ENCODE data around the gene ATP9B.

ATP9B gene

DNA sequence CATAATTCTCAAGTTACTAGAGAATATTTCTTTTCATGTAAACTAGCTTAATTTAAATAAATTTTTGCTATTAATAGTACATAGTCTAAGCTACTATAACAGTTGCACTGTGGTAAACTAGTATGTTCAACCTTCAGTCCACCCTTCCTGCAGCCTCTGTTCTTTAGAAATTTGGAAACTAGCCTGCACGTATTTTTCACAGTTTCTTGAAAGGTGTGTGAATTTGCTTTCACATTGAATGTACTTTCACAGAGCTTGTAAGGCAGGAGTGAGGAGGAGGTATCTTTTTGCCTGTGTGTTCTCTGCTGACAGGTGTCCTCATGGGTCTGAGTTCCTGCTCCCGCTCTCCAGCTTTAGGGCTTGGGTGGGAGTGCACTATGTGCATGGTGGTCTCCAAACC lies 117.5 kb downstream of the ATP9B start:
- TF ChIP-seq CTCF (IDR thresholded peaks at IDR 0.05; ENCODE audit: extremely low read depth, insufficient read depth, missing control alignments): no peak
- in situ Hi-C loops (cut with MboI; ENCODE audit: low pct_unique_long_range_greater_than_20kb, low sequenced_read_pairs, unreplicated experiment): no loop called here
- no peak for DNase-seq (ENCODE audit: low spot score)

GRCh38 chr18:79187532-79188277 lies 118.5 kb downstream of the ATP9B start:
- no peak for DNase-seq (ENCODE audit: low spot score)
- in situ Hi-C loops (cut with MboI; ENCODE audit: low pct_unique_long_range_greater_than_20kb, low sequenced_read_pairs, unreplicated experiment): no loop called here
- no peak for TF ChIP-seq CTCF (IDR thresholded peaks at IDR 0.05; ENCODE audit: extremely low read depth, insufficient read depth, missing control alignments)

DNA sequence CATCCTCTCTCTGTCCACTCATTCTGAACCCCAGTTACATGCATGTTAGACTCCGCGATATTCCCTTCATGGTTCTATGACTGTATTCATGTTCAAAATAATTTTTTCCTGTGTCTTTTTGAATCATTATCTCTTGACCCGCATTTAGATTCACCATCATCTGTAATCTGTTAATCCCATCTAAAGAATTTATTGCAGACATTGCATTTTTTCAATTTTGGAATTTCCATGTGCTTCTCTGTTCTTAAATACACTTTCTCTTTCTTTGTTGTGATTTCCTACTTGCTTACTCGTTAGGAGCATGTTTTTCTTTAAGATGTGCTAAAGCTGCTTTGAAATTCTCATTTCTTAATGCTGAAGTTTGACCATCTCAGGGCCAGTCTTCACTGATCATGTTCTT lies 122.2 kb downstream of the ATP9B start:
- DNase-seq (ENCODE audit: low spot score): no peak
- in situ Hi-C loops (cut with MboI; ENCODE audit: low pct_unique_long_range_greater_than_20kb, low sequenced_read_pairs, unreplicated experiment): no loop called here
- no peak for TF ChIP-seq CTCF (IDR thresholded peaks at IDR 0.05; ENCODE audit: extremely low read depth, insufficient read depth, missing control alignments)

DNA sequence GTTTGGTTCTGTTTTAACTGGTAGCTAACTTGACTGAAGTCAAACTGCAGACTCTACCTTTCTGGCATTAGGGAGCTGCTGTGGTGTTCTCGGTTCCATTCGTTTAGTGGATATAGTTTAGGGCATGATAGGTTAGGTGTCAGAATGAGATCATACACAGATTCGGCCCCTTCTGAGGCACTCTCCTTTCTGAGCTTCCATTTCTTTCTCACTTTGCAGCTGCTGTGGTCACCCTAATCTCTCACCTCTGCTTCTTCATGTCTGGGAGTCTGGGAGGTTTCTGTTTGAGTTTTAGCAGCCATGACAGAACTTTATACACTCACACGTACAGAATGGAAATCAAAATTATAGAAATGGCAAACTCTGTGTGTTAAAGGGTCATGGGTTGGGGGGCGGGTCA lies 122.8 kb downstream of the ATP9B start:
- in situ Hi-C loops (cut with MboI; ENCODE audit: low pct_unique_long_range_greater_than_20kb, low sequenced_read_pairs, unreplicated experiment): no loop called here
- no peak for TF ChIP-seq CTCF (IDR thresholded peaks at IDR 0.05; ENCODE audit: extremely low read depth, insufficient read depth, missing control alignments)
- no peak for DNase-seq (ENCODE audit: low spot score)

DNA sequence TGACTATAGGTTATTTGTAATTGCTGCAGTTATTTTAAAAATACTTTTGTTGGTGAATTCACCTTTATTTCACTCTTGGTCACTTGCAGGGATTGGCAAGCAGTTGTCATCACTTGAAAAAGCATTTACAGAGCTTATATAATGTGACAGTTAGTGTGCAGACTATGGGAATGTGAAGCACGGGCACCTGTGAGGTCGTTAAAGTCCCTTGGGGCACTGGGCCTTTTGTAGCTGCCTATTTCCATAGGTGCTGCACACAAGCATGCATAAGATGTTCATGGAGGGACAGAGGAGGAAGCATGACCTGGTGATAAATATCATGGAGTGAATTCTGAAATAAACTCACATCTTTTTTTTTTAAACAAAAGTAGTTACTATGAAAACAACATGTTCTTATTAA lies 124.6 kb downstream of the ATP9B start:
- in situ Hi-C loops (cut with MboI; ENCODE audit: low pct_unique_long_range_greater_than_20kb, low sequenced_read_pairs, unreplicated experiment): no loop called here

More for the DNA sequence above, 124.6 kb downstream of the ATP9B start:
- no peak for DNase-seq (ENCODE audit: low spot score)
- no peak for TF ChIP-seq CTCF (IDR thresholded peaks at IDR 0.05; ENCODE audit: extremely low read depth, insufficient read depth, missing control alignments)

Data from GM13977 (cell line).